GM08714 (cell line): ENCODE measurements around the gene GNA15.

Experiments used
- H3K4me3 ChIP-seq: fragments of 200-500 bp; sonication (Bioruptor generic); 2 replicates; pipeline ENCODE4 v1.5.1; 2014; ENCODE audit warnings: mild to moderate bottlenecking, low read length, inconsistent platforms
- ZNF274 ChIP-seq: IDR thresholded peaks from 2 replicates; pipeline ENCODE4 v1.6.1; 2012; ENCODE audit warnings: mild to moderate bottlenecking, low read depth, low read length

The GNA15 gene

GRCh38 chr19:3178973-3179738 is 43.3 kb downstream of the GNA15 start:
- peak overlapping the region; percentile 66; the same call in 1 of the 2 replicates for H3K4me3 ChIP-seq
- no peak for TF ChIP-seq ZNF274

- peak overlapping the region; percentile 66; the same call in 1 of the 2 replicates for H3K4me3 ChIP-seq
These were observed 44.0 kb downstream of the GNA15 start for GRCh38 chr19:3179739-3180293.

GRCh38 chr19:3183721-3184641 is 48.1 kb downstream of the GNA15 start:
- no peak overlapping the region for H3K4me3 ChIP-seq
- TF ChIP-seq ZNF274, result no peak

More at GRCh38 chr19:3179739-3180293, 44.0 kb downstream of the GNA15 start:
- no peak for TF ChIP-seq ZNF274

- peak overlapping the region; percentile 85; the same call in 1 of the 2 replicates for H3K4me3 ChIP-seq
- no peak for TF ChIP-seq ZNF274
These were observed 49.1 kb downstream of the GNA15 start for GRCh38 chr19:3184847-3185460.

GRCh38 chr19:3185461-3186159 is 49.8 kb downstream of the GNA15 start, which contains the start of gene NCLN:
Gene NCLN (plus strand): TSS chr19:3185930. CDS start chr19:3186031, 101 bp downstream.
- TF ChIP-seq ZNF274, result no peak
- H3K4me3 ChIP-seq, result peak within 1 kb of the TSS; percentile 85

- TF ChIP-seq ZNF274, result no peak
These were observed 50.4 kb downstream of the GNA15 start for GRCh38 chr19:3186160-3186688.

GRCh38 chr19:3186891-3187661 is 51.2 kb downstream of the GNA15 start:
- no peak for TF ChIP-seq ZNF274
- peak overlapping the region; percentile 85 for H3K4me3 ChIP-seq

More at GRCh38 chr19:3186160-3186688, 50.4 kb downstream of the GNA15 start:
- peak overlapping the region; percentile 85 for H3K4me3 ChIP-seq

GRCh38 chr19:3187662-3188511 is 52.1 kb downstream of the GNA15 start:
- no peak for TF ChIP-seq ZNF274
- no peak overlapping the region for H3K4me3 ChIP-seq

- no peak overlapping the region for H3K4me3 ChIP-seq
These were observed 53.1 kb downstream of the GNA15 start for GRCh38 chr19:3188627-3189596.

GRCh38 chr19:3189702-3190469 is 54.1 kb downstream of the GNA15 start:
- H3K4me3 ChIP-seq, result no peak overlapping the region
- no peak for TF ChIP-seq ZNF274

More at GRCh38 chr19:3188627-3189596, 53.1 kb downstream of the GNA15 start:
- TF ChIP-seq ZNF274, result no peak
